ENCODE results near the gene CYRIA.

Gene CYRIA

GRCh38 chr2:16693854-16694253 is 28.2 kb upstream of the CYRIA start:
- no peak for TF ChIP-seq CTCF (IDR thresholded peaks at IDR 0.05; ENCODE audit: control extremely low read depth, extremely low read depth, low read depth, missing control alignments)
- ChIA-PET CTCF (no interaction called here), POLR2A (no interaction called here)

DNA sequence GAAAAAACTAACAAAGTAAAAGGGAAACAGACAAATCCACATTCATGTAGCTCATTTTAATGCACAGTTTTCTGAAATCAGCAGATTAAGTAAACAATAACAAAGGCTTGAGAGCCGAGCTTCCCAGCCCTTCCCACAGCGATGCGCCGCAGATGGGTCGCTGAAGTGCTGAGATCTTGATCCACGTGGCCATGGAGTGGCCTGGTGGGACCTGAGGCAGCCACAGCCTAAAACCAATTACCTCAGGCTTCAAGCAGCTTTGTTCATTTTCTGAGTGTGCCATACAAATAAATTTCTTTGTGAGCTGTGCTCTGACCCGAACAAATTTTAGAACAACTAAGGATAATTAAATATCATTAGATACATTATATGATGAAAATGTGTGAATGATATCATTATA is 25.6 kb upstream of the CYRIA start:
- ChIA-PET POLR2A (no interaction called here), CTCF (no interaction called here)
- no peak for DNase-seq (ENCODE audit: extremely low spot score)
- TF ChIP-seq CTCF (IDR thresholded peaks at IDR 0.05; ENCODE audit: control extremely low read depth, extremely low read depth, low read depth, missing control alignments): no peak

More at GRCh38 chr2:16693854-16694253, 28.2 kb upstream of the CYRIA start:
- no peak for DNase-seq (ENCODE audit: extremely low spot score)

DNA sequence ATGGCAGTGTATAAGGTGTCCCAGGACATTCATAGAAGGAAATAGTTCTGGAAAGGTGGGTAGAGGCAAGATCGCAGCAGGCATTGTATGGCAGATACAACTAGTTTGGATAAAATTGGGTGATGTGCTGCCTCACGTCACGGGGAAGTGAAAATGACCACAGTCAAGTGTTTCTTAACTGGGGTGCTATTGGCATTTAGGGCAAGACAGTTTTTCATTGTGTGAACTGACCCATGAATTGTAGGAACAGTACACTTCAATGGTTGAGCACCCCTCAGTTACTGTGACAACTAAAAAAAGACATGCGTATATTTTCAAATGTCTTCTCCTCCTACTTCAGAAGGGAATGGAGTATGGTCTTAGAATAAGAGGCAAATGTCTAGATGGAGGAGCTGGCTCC is 22.3 kb upstream of the CYRIA start:
- CTCF ChIA-PET: interaction anchor here (1.4 to 3.8 kb wide), 2 partner anchors 8 to 79 kb away, joined by 4 to 11 read pairs; no protein-coding TSS in a partner anchor
- DNase-seq (ENCODE audit: extremely low spot score): no peak
- TF ChIP-seq CTCF (IDR thresholded peaks at IDR 0.05; ENCODE audit: control extremely low read depth, extremely low read depth, low read depth, missing control alignments): no peak
- POLR2A ChIA-PET: no interaction called here

DNA sequence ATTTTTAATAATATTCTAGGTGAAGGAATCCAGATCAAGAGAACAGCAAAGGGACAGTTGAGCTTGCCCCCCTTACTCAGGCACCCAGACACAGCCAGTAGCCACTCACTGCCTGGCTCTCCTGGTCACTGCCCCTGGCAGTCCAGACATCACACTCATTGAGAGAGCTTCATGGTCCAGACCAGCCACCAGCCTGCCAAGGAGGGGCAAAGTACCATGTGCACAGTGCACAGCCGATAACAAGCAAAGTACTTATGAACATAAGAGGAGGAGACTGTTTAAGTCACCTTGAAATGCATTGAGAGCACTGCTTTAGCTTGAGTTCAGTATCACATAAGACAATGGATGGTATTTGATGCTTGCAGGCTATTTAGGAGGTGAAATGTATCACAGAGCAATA is 21.6 kb upstream of the CYRIA start:
- POLR2A ChIA-PET: no interaction called here
- no peak for TF ChIP-seq CTCF (IDR thresholded peaks at IDR 0.05; ENCODE audit: control extremely low read depth, extremely low read depth, low read depth, missing control alignments)
- CTCF ChIA-PET: interaction anchor here (3.8 kb wide), 1 partner anchor 8 kb away, joined by 11 read pairs; no protein-coding TSS in a partner anchor
- DNase-seq (ENCODE audit: extremely low spot score): no peak

- ChIA-PET CTCF (no interaction called here), POLR2A (no interaction called here)
- no peak for DNase-seq (ENCODE audit: extremely low spot score)
- TF ChIP-seq CTCF (IDR thresholded peaks at IDR 0.05; ENCODE audit: control extremely low read depth, extremely low read depth, low read depth, missing control alignments): no peak
These were observed 21.0 kb upstream of the CYRIA start for GRCh38 chr2:16686641-16687040.

DNA sequence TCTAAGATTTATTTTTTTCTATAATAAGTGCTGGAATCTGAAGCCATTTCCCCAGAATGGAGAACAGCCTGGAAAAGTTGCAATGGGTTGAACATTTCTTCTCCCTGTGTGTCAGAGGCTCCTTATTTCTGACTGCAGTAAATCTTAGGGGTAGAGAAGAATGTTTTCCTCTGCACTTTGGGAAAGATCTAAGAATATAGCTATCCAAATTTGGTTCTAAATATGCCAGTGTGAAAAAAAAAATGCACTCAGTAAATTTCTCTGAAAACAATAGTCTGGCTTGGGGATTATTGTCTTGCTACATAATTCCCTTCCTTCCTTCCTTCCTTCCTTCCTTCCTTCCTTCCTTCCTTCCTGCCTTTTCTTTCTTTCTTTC is 19.7 kb upstream of the CYRIA start:
- TF ChIP-seq CTCF (IDR thresholded peaks at IDR 0.05; ENCODE audit: control extremely low read depth, extremely low read depth, low read depth, missing control alignments): no peak
- ChIA-PET POLR2A (no interaction called here), CTCF (no interaction called here)
- no peak for DNase-seq (ENCODE audit: extremely low spot score)

Measured in GM10248 (cell line).